ENCODE data around the gene SGTA. TPM values are rescaled to one million over a fixed set of nuclear protein-coding genes. Genes with fewer than 3 reads are reported as not detected.
A peak's percentile ranks its signal among the peaks of the same experiment; 100 is the strongest.

Gene SGTA
- total RNA-seq, 1 experiment from 2014 or later, result 67.0 TPM

DNA sequence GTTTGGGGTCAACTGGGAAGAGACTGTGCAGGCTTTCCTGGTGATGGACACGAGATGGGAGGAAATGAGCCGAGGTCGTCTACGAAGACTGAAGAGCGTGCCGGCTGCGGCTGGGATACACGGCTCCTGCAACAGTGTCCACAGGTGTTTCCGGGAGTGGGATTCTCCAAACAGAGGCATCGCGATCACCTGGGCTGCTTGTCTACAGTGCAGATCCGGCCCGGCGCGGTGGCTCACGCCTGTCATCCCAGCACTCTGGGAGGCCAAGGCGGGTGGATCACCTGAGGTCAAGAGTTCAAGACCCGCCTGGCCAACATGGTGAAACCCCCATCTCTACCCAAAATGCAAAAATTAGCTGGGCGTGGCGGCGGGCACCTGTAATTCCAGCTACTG is 31.6 kb downstream of the SGTA start:
- DNase-seq (ENCODE audit: low read depth in 1 of 2, low spot score in 2 of 2), result peak in 1 of 2 experiments; percentile 36
- H3K4me3 ChIP-seq, result no peak overlapping the region
- no peaks in the 10 kb centered on the region for H3K9me3 ChIP-seq (replicated peaks)
- peaks cover 21% of the 10 kb centered on the region for H3K36me3 ChIP-seq
- no peak overlapping the region for H3K27ac ChIP-seq
- no peaks in the 10 kb centered on the region for H3K4me1 ChIP-seq (replicated peaks)
- H3K27me3 ChIP-seq (replicated peaks), result no peaks in the 10 kb centered on the region

DNA sequence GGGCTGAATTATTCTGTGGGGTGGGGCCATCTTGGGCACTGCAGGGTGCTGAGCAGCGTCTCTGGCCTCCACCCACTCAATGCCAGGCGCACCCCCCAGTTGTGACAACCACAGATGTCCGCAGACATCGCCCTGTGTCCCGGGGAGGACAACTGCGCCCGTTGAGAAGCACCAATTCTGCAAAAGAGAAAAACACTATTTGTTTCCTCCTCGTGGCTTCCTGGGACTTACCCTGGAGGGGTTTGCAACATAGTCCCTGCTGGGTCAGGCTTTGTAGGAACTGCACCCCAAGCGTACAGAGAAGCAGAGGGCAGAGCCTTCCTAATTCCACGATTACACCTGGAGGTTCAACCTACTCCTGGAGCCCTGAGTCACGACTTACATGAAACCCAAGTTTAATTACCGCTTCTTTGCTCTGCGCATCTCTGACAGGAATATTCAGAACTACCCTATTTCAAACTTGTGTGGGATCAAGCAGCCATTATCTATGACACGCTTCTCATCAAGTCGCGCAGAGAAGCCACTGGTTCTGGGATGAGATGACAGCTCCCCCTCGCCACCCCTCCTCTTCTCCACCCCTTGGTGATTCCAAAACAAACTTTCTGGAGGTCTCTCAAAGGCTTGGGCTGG is 32.1 kb downstream of the SGTA start:
- H3K36me3 ChIP-seq, result peaks cover 21% of the 10 kb centered on the region
- no peaks in the 10 kb centered on the region for H3K27me3 ChIP-seq (replicated peaks)
- DNase-seq (ENCODE audit: low read depth in 1 of 2, low spot score in 2 of 2), result no peak
- H3K27ac ChIP-seq, result no peak overlapping the region
- no peaks in the 10 kb centered on the region for H3K9me3 ChIP-seq (replicated peaks)
- no peak overlapping the region for H3K4me3 ChIP-seq
- no peaks in the 10 kb centered on the region for H3K4me1 ChIP-seq (replicated peaks)

DNA sequence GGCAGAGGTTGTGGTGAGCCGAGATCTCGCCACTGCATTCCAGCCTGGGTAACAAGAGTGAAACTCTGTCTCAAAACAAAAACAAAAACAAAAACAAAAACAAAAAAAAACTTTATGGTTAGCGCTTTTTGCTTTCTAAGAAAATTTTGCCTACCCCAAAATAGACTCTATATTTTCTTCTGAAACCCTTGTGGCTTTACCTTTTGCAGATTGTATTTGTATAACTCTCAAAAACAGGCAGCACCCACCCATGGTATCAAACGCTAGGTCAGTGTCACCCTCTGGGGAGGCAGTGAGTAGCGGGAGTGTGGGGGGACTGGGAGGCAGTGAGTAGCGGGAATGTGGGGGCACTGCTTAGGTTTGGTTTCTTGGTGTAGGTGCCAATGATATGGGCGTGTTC is 35.7 kb downstream of the SGTA start:
- no peak overlapping the region for H3K27ac ChIP-seq
- H3K27me3 ChIP-seq (replicated peaks), result peaks cover 11% of the 10 kb centered on the region
- no peak overlapping the region for H3K4me3 ChIP-seq
- H3K9me3 ChIP-seq (replicated peaks), result no peaks in the 10 kb centered on the region
- no peaks in the 10 kb centered on the region for H3K36me3 ChIP-seq
- no peaks in the 10 kb centered on the region for H3K4me1 ChIP-seq (replicated peaks)
- no peak for DNase-seq (ENCODE audit: low read depth in 1 of 2, low spot score in 2 of 2)

DNA sequence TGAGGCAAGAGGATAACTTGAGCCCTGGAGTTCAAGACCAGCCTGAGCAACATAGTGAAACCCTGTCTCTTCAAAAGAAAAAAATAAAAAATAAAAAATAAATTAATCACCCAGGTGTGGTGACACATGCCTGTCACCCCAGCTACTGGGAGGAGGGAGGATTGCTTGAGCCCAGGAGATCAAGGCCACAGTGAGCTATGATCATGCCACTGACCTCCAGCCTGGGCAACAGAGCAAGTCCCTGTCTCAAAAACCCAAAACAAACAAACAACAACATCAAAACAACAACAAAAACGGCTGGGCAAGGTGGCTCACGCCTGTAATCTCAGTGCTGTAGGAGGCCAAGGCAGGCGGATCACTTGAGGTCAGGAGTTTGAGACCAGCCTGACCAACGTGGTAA is 39.0 kb downstream of the SGTA start:
- Histone ChIP-seq H3K4me1 (replicated peaks) (0 out of 2 replicates have a peak, but pooled peaks cover 2% of the 10 kb centered on the region), H3K27ac (no peak overlapping the region), H3K27me3 (replicated peaks) (peaks cover 11% of the 10 kb centered on the region), H3K36me3 (no peaks in the 10 kb centered on the region), H3K9me3 (replicated peaks) (no peaks in the 10 kb centered on the region), H3K4me3 (no peak overlapping the region)
- DNase-seq (ENCODE audit: low read depth in 1 of 2, low spot score in 2 of 2), result no peak

DNA sequence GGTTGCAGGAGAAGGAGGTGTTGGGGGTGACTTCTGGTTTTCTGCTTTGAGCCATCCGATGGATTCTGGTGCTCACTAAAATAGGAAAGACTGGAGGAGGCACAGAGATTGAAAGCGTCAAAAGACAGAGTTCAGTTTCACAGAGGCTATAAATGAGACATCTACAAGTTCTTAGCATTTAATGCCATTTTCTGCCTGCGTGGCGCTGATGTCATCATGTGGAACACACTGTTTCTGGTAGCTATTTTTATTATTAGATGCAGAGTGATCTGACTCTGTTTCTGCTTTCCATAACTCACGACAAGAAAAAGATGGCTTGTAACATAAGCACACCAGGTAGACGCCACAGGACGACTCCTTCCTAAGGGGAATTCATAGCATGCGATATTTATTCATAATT is 40.0 kb downstream of the SGTA start:
- Histone ChIP-seq H3K27ac (no peak overlapping the region), H3K4me3 (no peak overlapping the region), H3K27me3 (replicated peaks) (peaks cover 11% of the 10 kb centered on the region), H3K36me3 (no peaks in the 10 kb centered on the region), H3K4me1 (replicated peaks) (0 out of 2 replicates have a peak, but pooled peaks cover 3% of the 10 kb centered on the region), H3K9me3 (replicated peaks) (no peaks in the 10 kb centered on the region)
- DNase-seq (ENCODE audit: low read depth in 1 of 2, low spot score in 2 of 2), result no peak

DNA sequence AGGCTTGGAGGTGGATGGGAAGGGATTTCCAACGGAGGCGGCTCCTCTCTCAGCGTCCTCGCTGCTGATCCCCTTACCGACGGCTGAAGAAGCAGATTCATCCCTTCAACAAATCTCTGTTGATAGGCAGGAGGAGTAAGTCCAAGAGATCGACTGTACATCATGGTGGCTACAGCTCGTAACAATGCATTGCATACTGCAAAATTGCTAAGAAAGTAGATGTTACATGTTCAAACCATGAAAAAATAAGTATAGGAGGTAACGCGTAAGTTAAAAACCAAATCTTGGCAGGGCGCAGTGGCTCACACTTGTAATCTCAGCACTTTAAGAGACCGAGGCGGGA is 42.8 kb downstream of the SGTA start:
- Histone ChIP-seq H3K9me3 (replicated peaks) (no peaks in the 10 kb centered on the region; the same call in 1 of the 2 replicates), H3K4me3 (peak overlapping the region; percentile 64; the same call in 1 of the 2 replicates), H3K27ac (no peak overlapping the region), H3K27me3 (replicated peaks) (peaks cover 7% of the 10 kb centered on the region), H3K36me3 (peaks cover 18% of the 10 kb centered on the region), H3K4me1 (replicated peaks) (0 out of 2 replicates have a peak, but pooled peaks cover 3% of the 10 kb centered on the region)
- DNase-seq (ENCODE audit: low read depth in 1 of 2, low spot score in 2 of 2), result no peak

DNA sequence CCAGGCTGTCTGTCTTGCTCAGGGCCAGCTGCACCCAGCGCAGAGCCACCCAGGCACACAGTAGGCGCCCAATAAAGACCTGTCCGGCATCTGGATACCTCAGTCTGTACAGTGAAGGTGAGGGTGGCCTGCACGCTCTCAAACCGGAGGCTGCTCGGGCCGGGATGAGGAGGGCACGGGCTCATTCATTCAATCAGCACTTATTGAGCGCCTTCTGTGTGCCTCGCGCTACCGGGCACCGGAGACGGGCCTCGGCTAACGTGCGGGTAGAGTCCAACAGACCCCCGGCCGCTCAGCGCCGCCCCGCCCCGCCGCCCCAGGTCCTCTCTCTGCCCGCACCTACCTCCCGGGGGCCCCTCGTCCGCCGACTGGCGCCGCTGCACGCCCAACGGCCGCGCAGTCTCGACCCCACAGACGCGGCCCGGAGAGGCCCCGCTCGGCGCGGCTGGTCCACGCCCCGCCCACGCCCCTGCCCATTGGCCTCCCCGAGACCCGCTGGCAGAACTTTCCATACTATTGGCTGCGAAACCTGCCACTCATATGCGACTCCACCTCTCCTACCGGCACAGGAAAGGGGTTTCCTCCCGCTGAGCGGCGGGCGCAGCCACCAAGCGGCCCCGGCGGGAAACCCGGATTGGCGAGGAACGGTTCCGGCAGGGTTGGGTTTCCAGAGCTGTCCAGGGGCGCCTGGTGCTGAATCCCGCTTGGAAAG is 43.3 kb downstream of the SGTA start, which contains the start of gene SLC39A3:
Gene SLC39A3 (minus strand): TSS at position 416 of the 712 bp plus-strand sequence. CDS start 2,760 bp downstream, outside the sequence.
- Histone ChIP-seq H3K9me3 (replicated peaks) (no peaks in the 10 kb centered on the region; the same call in 1 of the 2 replicates), H3K4me1 (replicated peaks) (0 out of 2 replicates have a peak, but pooled peaks cover 3% of the 10 kb centered on the region), H3K27me3 (replicated peaks) (peaks cover 2% of the 10 kb centered on the region; the same call in 1 of the 2 replicates), H3K4me3 (peak within 1 kb of the TSS; percentile 64), H3K36me3 (peaks cover 24% of the 10 kb centered on the region), H3K27ac (no peak within 1 kb of the TSS)
- peak; percentile 96 to 99 for DNase-seq (ENCODE audit: low read depth in 1 of 2, low spot score in 2 of 2)

DNA sequence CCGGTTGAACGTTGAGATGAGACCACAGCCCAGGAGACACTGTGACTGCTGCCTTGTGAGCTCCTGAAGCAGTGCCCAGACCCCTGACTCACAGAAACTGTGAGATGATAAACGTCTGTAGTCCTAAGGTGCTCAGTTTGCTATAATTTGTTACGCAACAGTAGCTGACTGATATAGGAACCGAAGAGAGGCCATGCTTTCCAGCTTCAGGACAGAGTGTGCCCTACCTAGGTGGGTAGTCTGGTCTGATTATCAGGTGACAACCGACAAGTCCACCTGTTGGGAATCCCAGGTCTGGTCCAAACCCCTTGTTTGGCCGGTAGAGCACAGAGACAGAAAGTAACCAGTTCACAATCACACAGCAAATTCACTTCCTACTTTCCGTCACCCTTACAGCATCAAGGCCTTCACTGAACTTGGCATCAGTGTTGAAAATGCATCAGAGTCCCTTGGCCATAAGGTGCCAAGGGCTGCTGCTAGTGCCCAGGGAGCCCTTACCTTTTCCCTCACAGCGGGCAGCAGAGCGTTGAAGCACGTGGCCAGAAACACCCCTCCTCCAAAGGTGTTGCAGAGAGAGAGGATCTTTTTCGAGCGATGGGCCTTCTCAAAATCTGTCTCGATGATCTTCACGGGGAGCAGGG is 46.4 kb downstream of the SGTA start:
- Histone ChIP-seq H3K27ac (no peak overlapping the region), H3K27me3 (replicated peaks) (no peaks in the 10 kb centered on the region), H3K4me1 (replicated peaks) (0 out of 2 replicates have a peak, but pooled peaks cover 3% of the 10 kb centered on the region), H3K9me3 (replicated peaks) (no peaks in the 10 kb centered on the region; the same call in 1 of the 2 replicates), H3K36me3 (peaks cover 33% of the 10 kb centered on the region), H3K4me3 (no peak overlapping the region)
- DNase-seq (ENCODE audit: low read depth in 1 of 2, low spot score in 2 of 2), result no peak

DNA sequence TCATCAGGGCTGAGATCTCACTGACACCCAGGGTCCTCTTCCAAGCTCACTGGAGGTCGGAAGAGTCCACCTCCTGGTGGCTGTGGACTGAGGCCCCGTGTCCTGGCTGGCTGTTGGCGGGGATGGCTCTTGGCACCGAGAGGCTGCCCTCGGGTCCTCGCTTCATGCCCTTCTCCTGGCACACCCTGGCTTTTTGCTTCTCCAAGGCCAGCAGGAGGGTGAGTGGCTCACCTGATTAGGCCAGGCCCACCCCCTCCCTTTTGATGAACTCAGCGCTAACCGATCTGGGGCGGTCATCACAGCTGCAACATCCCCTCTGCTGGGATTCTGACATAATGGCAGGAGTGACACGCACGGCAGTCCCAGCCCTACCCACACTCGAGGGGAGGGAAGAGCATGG is 47.7 kb downstream of the SGTA start:
- Histone ChIP-seq H3K27ac (no peak overlapping the region), H3K27me3 (replicated peaks) (no peaks in the 10 kb centered on the region), H3K4me1 (replicated peaks) (0 out of 2 replicates have a peak, but pooled peaks cover 3% of the 10 kb centered on the region), H3K4me3 (no peak overlapping the region), H3K36me3 (peaks cover 33% of the 10 kb centered on the region), H3K9me3 (replicated peaks) (no peaks in the 10 kb centered on the region; the same call in 1 of the 2 replicates)
- DNase-seq (ENCODE audit: low read depth in 1 of 2, low spot score in 2 of 2), result no peak

DNA sequence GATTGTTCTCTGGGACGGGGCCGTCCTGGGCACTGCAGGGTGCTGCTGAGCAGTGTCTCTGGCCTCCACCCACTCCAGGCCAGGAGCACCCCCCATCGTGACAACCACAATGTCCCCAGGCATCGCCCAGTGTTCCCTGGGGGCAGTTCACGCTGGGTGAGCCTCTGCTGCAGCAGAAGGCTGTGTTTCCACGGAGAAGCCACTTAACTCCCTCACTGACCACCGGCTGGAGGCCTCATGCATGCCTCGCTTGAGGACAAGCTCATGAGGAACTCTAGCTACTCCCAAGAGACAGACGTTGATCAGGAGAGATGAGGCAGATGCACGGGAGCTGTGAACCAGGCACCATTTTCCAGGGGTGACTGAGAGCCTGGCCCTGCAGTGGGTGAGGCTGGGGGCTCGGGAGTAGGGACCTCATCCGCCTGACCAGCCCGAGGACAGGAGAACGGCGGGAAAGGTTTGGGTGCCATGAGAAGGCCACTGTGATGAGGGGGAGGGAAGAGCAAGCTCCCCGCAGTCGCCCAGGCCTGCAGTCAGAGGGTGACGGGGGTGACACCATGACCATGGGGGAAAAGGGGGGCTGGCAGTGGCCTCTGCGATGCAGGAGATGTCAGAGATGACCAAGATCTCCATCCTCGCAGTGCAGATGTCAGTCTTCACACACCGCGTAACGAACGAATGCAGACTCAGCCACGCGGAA is 48.3 kb downstream of the SGTA start:
- H3K4me3 ChIP-seq, result no peak overlapping the region
- no peak for DNase-seq (ENCODE audit: low read depth in 1 of 2, low spot score in 2 of 2)
- H3K36me3 ChIP-seq, result peaks cover 33% of the 10 kb centered on the region
- H3K27ac ChIP-seq, result no peak overlapping the region
- no peaks in the 10 kb centered on the region; the same call in 1 of the 2 replicates for H3K9me3 ChIP-seq (replicated peaks)
- H3K4me1 ChIP-seq (replicated peaks), result 0 out of 2 replicates have a peak, but pooled peaks cover 3% of the 10 kb centered on the region
- no peaks in the 10 kb centered on the region for H3K27me3 ChIP-seq (replicated peaks)

DNA sequence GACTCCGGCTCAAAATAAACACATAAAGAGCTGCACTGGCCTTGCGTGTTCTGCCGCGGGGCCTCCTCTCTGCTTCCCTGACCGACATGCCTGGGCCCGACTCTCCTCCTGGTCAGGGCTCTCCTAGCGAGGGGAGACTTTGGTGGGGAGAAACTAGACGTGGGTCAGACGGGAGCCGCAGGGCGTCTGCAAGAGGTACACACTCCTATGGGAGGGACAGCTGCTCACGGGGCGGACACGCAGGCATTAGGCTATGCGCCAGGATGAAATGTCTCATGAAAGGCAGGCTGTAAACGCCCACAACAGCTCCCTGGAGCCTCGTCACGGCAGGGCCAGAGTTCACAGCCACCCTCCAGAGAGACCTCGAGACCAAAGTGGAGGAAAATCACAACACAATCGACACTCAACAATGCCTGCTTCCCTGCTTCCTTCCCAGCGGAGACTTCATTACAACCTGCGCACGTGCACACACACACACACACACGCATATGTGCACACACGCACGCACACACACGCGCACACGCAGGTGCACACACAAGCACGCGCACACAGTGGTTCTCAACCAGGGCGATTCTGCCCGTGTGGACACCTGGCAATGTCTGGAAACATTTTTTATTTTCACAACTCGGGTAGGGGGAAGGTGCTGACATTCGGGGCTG is 49.0 kb downstream of the SGTA start:
- no peaks in the 10 kb centered on the region; the same call in 1 of the 2 replicates for H3K9me3 ChIP-seq (replicated peaks)
- H3K27me3 ChIP-seq (replicated peaks), result peaks cover 1% of the 10 kb centered on the region; the same call in 1 of the 2 replicates
- DNase-seq (ENCODE audit: low read depth in 1 of 2, low spot score in 2 of 2), result peak in 1 of 2 experiments; percentile 41
- H3K4me3 ChIP-seq, result no peak overlapping the region
- H3K36me3 ChIP-seq, result peaks cover 33% of the 10 kb centered on the region
- 0 out of 2 replicates have a peak, but pooled peaks cover under 1% of the 10 kb centered on the region for H3K4me1 ChIP-seq (replicated peaks)
- H3K27ac ChIP-seq, result no peak overlapping the region

DNA sequence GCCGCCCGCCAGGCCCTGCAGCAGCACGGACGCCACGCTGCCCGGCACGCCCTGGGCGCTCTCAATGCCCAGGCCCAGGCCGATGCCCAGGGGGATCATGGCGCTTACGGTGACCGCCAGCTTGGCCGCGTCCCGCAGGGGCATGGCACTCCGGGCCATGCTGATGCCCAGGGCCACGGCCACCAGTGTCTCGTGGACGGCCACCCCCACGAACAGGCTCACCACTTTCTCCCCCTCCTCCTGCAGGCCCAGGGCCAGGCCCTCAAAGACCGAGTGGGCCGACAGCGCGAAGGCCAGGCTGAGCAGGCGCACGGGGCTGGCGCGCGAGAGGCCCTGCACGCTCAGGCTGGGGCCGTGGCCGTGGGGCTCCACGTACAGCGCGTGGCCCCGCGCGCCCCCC is 50.2 kb downstream of the SGTA start:
- H3K27me3 ChIP-seq (replicated peaks), result peaks cover 13% of the 10 kb centered on the region
- DNase-seq (ENCODE audit: low read depth in 1 of 2, low spot score in 2 of 2), result no peak
- H3K36me3 ChIP-seq, result peaks cover 33% of the 10 kb centered on the region
- no peaks in the 10 kb centered on the region; the same call in 1 of the 2 replicates for H3K9me3 ChIP-seq (replicated peaks)
- H3K27ac ChIP-seq, result no peak overlapping the region
- H3K4me1 ChIP-seq (replicated peaks), result no peaks in the 10 kb centered on the region
- no peak overlapping the region for H3K4me3 ChIP-seq

Measured in SJSA1 (cell line).